ENCODE results near the gene FCHO1.

Gene FCHO1

DNA sequence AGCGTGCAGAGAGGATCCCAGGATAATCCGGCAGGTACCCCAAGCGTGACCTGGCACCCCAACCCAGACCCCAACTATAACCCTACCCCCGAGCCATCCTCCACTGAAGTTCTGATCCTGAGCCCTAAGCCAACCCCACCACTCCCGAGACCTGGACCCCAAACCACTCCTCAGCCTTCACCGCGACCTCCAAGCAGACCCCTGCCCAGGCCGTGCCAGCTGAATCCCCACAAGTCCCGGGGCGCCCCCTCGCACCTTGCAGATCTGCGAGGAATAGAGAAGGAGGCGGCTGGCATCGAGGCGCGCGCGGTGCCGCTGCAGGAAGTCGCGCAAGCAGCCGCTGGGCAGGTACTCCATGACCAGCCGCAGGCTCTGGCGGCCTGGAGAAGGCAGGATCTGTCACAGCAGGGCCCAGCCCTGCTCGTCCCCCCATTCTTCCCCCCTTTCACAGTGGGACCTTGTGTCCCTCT lies 80.2 kb downstream of the FCHO1 start:
- no peak for DNase-seq (ENCODE audit: low spot score)

DNA sequence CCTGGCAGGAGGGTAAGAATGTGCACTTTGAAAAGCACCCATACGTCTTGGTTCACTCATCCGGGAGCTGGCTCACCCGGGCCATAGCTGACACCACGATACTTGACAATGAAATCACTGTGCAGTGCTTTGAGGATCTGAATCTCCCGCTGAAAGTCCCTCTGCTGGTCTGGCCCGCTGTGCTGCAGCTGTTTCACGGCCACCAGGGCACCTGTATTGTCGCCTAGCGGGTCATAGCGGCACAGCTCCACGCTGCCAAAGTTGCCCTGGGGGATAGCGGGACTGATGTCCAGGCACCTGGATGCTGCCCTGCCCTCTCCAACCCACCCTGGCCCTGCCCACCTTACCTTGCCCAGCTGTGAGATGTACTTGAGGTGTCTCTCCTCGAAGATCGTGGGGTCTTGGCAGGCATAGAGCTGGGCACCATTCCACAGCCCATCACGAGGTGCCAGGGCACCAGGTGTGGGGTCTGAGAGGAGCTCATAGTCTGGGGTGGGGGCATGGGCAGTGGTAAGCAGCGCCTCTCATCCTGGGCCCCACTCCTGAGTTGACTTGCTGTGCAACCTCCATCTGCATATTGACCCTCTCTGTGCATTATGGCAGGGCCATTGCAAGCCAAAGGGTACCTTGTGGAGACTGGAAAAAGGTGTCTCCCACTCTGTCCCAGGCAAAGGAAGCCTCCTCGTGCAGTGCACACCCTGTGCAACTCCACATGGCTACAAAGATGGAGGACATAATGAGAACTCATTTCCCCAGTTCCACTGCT lies 81.3 kb downstream of the FCHO1 start:
- DNase-seq (ENCODE audit: low spot score), result no peak

DNA sequence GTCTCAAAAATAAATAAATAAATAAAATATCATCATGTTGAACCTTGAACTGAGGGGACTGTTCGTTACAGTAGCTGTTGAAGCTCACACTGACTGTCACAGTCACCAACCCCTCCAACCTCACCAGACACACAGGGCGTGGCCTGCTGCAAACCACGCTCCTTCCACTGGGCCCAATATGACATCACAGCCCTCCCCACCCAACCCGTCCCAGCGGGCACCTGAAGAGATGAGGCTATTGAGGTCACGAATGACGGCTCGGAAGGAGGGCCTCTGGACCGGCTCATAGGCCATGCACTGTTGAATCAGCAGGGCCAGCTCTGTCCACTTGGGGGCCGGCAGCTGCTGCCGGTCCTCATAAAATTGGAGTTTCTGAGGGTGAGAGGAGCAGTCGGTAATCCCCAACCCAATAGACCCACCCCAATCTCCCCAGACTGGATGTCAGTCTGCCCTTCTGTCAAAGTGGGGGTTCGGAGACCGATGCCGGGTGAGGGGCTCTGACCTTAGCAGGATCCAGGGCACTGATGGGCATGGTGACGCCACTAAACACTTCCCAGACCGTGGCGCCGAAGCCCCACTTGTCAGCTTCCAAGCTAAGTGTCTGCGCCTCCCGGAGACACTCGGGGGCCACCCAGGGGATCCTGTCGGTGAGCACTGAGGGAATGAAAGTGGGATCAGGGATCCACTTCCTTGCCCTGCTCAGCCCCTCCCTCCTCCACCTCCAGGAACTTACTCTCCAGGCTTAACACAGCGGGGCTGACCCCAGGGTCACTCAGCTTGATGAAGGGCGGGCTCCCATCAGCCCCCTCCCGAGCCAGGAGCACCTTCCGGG lies 83.3 kb downstream of the FCHO1 start:
- DNase-seq (ENCODE audit: low spot score), result no peak

DNA sequence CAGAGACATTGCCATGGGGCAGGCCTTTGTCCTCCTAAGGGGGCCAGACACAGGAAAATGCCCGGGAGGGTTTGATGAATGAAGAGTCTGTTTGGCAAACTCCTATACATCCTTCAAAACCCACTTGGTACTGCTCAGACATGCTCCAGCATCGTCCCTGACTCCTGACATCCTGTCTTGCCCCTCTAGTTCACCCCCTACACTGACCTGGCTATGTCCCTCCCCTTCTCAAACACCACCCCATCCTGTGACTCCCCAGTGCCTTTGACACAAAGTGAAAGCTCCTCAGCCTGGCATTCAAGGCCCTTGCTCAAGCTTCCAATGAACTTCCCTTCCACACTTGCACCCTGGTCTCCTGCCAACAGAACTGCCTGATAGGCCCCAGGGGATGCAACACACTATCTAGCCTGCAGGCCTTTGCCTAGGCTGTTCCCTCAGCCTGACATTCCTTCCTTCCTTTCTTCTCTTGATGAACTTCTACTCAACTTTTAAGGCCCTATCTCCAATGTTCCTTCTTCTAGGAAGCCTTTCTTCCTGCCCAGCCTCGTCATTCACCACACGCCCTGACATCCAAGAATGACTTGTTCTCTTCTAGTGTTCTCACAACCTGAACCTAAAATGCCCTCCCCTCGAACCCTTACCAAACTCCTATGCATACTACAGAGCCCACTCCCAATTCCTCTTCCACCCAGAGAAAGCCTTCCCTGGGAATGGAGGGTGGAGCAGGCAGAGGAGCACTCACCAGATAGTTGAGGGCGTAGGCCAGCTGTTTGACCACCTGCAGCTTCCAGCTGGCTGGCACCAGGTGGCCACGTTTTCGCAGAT lies 84.1 kb downstream of the FCHO1 start:
- DNase-seq (ENCODE audit: low spot score), result peak; percentile 30

DNA sequence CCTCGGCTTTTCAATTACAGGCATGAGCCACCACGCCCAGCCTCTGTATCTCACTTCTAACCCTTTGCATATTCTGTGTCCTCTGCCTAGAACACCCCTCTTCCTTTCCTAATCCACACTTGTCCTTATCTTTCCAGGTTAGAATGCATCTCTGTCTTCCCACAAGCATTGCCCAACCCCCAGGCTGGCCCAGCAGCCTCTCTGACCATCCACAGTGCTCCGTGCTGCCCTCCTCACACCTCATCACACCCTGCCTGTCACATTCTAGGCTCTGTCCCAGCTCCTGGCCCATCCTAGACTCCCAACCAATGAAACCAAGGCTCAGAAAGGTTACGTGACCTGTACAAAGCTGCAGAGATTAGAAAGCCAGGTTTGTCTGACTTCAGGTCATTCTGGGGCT lies 85.3 kb downstream of the FCHO1 start:
- DNase-seq (ENCODE audit: low spot score), result no peak

DNA sequence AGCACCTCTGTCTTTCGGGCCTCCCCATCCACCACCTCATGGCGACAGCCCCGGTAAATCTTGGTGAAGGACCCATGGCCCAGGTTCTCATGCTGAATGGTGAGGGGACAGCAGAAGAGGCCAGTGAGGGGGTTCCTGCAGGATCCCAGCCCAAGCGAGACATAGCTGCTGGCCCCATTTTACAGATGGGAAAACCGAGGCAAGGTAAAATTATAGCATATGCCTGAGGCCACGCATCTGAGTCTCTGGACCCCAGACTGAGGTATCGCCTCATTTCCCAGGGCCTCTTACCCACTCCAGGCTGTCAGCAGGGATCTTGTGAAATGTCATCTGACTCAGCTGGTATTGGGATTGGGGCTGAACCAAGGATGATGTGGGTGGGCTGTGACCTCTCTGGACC lies 86.7 kb downstream of the FCHO1 start:
- DNase-seq (ENCODE audit: low spot score), result no peak

Measured in NAMALWA (cell line).